ENCODE measurements around the gene NMT1.

DNA sequence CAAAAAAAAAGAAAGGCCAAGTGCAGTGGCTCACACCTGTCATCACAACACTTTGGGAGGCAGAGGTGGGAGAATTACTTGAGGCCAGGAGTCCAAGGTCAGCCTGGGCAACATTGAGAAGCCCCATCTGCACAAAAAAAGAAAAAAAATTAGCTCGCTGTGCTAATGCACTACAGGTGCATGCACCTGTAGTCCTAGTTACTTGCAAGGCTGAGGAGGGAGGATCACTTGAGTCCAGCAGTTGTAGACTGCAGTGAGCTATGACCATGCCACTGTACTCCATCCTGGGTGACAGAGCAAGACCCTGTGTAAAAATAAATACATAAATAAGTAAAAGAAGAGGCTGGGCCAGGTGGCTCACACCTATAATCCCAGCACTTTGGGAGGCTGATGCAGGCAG, 49.4 kb upstream of the NMT1 start:
- TF ChIP-seq, protein P1, sequence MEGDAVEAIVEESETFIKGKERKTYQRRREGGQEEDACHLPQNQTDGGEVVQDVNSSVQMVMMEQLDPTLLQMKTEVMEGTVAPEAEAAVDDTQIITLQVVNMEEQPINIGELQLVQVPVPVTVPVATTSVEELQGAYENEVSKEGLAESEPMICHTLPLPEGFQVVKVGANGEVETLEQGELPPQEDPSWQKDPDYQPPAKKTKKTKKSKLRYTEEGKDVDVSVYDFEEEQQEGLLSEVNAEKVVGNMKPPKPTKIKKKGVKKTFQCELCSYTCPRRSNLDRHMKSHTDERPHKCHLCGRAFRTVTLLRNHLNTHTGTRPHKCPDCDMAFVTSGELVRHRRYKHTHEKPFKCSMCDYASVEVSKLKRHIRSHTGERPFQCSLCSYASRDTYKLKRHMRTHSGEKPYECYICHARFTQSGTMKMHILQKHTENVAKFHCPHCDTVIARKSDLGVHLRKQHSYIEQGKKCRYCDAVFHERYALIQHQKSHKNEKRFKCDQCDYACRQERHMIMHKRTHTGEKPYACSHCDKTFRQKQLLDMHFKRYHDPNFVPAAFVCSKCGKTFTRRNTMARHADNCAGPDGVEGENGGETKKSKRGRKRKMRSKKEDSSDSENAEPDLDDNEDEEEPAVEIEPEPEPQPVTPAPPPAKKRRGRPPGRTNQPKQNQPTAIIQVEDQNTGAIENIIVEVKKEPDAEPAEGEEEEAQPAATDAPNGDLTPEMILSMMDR (IDR thresholded peaks at IDR 0.05) = no peak
- TF ChIP-seq EZH2 (IDR thresholded peaks at IDR 0.05) = no peak

All from neural progenitor cell (in vitro differentiated cells).